GM11168 (cell line): ENCODE data around the gene LIPI.
"Not testable (repeated sequence)": the region's sequence is repeated elsewhere in the genome, so short reads cannot be mapped to it uniquely, and the experiment has no call there.

Experiments used
- in situ Hi-C: fragments of 300-500 bp; cut with MboI; formaldehyde crosslinking; loops from one replicate; pipeline ENCODE4 v1.12.0; 2022; ENCODE audit warnings: low sequenced_read_pairs; ENCODE audit not compliant: unreplicated experiment

Gene LIPI

DNA sequence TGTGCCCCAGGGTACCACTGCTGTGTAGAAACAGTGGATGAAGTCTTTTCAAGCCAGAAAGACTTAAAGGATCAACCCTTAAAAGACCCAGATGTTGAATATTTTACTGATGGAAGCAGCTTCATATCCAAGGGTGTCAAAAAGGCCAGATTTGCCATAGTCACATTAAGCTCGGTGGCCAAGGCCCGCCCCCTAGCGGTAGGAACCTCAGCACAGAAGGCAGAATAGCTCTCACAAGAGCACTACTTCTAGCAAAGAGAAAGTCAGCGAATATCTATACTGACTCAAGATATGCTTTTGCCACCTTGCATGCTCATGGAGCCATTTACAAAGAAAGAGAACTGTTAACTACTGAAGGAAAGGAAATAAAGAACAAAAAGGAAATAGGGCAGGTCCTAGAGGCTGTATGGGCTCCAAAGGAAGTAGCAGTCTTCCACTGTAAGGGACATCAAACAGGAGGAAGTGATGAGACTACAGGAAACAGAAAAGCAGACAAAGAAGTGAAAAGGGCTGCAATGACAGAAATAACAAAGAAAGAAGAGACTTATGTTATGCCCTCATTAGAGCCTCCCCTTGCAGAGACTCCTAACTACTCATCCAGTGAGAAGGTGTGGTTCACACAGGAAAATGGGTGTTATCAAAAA is 90.5 kb downstream of the LIPI start:
- in situ Hi-C loops: no loop called here

DNA sequence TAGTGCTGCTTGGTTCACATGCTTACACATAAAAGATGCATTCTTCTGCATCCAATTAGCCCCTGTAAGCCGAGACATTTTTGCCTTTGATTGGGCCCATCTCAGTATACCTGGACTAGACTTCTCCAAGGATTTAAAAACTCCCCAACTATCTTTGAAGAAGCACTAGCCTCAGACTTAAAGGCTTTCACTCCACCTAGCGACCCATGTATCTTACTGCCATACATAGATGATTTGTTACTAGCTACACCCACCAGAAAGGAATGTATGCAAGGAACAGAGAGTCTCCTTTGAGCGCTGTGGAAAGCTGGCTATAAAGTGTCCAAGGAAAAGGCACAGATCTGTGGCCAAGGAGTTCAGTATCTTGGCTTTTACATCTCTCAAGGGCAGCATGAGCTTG is 91.7 kb downstream of the LIPI start:
- in situ Hi-C loops: no loop called here

DNA sequence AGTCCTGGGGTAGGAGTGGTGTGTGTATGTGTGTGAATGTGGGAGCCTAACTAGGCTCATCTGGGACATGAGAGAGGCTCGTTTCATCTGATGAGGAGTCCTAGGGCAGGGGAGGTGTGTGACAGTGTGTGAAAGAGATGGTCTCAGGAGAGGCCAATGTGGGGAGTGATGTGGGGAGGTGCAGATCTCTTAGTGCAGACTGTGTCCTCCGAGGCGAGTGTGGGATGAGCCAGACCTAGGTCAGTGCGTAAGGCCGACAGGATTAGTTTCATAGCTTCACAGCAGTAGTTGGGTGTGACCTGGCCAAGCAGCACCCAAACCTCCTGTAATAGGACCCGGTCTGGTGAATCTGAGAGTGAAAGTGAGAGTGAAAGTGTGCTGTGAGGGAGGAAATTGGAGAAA is 94.7 kb downstream of the LIPI start:
- in situ Hi-C loops: no loop called here

DNA sequence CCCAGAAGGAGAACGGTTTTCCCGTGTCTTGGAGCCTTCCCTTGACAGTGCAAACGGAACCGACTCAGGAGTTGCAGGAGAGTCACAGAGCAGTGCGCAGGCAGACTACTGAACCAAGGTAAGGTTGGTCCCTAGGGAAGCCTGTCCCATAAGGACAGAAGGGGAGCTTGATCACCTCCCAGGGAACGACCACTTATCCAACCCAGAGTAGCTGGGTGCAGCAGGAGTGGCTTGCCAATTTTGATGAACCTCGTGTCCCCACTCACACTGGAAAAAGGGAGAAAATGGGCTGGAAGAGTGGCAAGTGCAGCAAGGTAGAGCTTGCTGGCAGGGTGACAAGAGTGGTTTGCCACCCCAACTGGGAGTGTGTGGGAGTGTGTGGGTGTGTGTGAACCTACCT is 95.1 kb downstream of the LIPI start:
- in situ Hi-C loops: no loop called here

DNA sequence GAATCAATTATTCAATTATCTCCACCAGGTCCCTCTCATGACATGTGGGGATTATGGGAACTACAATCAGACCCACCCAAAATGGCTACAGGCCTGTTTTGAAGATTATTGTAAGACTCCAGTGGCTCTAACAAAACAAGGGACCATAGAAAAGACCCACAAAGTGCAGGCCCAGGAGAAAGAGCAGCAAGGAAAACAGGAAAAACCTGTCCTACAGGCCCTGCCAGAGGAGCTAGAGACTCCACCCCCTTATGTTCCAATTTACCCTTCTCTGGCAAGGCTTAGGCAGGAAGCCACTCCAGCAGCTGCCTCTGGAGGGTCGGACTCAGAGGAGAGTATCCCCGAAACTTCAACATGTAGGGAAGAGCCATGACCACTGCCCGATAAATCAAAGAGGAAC is 96.5 kb downstream of the LIPI start:
- in situ Hi-C loops: no loop called here

DNA sequence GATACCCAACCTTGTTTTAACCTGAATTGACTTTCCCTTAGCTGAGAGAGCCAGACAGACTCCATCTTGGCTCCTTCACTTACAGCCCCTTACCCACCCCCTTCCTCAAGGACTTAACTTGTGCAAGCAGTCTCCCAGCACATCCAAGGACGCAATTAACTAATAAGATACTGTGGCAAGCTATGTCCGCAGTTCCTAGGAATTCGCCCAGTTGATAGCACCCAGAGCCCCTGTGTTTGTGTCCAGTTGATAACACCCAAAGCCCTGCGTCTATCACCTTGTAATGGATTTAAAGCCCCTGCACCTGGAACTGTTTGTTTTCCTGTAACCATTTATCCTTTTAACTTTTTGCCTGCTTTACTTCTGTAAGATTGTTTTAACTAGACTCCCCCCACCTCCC is 106.2 kb downstream of the LIPI start:
- in situ Hi-C loops: not testable (repeated sequence)

DNA sequence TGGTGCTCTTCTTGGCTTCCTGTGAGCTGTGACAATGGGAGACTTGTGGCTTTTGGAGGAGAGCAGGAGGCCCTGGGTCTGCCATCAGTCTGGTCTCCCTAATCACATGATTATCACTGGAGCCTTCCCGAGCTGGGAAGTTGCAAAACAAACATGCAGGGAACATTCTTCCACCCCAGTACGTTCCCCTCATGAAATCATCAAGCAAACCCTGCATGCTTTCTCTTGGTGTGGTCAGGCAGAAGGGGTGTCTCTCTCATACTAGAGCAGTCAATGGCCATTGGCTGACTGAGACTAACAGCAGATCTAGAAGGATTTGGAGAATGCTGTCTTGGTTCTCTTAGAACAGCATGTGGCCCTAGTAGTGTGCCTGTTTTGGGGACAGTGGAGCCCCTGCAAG is 111.2 kb downstream of the LIPI start:
- in situ Hi-C loops: no loop called here

DNA sequence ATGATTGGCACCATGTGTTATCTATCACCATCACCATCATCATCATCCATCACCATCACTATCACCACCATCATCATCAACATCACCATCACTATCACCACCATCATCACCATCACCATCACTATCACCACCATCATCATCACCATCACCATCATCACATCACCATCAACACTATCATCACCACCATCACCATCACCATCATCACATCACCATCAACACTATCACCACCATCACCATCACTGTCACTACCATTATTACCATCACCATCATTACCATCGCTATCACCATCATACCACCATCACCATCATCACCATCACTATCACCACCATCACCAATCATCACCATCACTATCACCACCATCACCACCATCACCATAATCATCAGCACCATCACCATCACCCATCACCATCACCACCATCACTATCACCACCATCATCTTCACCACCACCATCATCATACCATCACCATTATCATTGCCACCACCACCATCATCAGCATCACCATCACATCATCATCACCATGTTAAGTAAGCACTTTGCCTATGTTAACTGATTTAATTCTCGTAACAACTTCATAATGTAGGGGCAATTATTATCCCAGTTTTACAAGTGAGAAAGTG is 112.8 kb downstream of the LIPI start:
- in situ Hi-C loops: no loop called here

DNA sequence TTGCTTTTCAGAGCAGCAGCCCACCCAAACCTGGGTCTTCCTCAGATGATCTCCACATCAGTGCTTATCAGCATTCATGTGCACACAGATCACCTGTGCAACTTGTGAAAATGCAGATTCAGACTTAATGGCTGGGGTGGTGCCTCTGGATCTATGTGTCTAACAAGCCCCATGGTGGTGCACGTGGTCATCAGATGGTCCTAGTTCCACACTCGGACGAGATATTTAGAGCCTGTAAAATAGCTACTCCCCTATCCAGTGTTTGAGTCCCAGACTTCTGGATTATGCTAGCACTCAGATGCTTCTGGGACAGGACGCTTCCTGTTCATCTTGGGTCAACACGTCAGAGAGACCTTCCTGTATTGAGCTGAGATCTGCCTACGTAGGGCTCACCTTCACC is 114.2 kb downstream of the LIPI start:
- in situ Hi-C loops: no loop called here

DNA sequence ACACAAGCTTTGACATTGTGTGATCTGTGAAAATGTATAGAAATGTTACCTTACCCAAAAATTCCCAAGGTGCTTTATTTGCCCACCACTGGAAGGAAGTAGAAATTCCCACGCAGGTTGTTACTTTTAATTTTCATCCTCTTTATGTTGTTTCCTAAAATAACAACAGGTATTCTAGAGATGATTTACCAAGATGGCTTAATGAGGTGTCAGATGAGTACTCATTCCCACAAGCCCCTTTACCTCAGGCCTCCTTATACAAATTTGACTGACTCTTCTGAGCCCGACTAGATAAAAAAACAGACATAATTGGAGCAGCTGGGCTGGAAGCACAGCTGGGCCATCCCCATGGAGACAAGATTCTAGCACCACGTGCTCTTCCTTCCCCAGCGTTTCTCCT is 114.6 kb downstream of the LIPI start:
- in situ Hi-C loops: no loop called here

DNA sequence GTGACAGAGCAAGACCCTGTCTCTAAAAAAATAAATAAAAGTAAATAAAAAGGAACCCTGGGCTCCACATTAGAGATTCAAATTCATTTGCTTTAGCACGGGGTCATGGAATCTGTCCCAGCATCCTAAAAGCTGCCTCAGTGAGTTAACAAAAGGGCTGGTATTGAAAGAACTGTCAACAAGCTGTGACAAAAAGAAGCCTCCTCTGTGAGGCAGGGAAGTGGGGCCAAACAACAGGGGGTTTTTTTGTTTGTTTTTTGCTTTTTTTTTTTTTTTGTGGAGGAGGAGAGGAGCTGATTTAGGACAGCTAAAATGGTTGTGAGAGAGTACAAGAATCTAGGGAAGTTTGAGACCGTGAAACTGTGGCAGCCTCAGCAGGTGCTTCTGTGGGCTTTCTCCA is 115.7 kb downstream of the LIPI start:
- in situ Hi-C loops: no loop called here

DNA sequence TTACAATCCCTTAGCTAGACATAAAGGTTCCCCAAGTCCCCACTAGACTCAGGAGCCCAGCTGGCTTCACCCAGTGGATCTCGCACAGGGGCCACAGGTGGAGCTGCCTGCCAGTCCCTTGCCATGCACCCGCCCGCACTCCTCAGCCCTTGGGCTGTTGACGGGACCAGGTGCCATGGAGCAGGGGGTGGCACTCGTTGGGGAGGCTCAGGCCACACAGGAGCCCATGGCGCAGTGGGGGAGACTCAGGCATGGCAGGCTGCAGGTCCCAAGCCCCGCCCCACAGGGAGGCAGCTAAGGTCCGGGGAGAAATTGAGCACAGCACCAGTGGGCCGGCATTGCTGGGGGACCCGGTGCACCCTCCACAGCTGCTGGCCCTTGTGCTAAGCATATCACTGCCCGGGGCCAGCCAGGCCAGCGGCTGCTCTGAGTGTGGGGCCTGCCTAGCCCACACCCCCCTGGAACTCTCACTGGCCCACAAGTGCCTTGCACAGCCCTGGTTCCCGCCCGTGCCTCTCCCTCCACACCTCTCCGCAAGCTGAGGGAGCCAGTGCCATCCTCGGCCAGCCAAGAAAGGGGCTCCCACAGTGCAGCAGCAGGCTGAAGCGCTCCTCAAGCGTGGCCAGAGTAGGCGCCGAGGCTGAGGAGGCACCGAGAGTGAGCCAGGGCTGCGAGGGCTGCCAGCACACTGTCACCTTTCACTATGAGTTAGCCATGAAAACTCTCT is 117.8 kb downstream of the LIPI start:
- in situ Hi-C loops: no loop called here

DNA sequence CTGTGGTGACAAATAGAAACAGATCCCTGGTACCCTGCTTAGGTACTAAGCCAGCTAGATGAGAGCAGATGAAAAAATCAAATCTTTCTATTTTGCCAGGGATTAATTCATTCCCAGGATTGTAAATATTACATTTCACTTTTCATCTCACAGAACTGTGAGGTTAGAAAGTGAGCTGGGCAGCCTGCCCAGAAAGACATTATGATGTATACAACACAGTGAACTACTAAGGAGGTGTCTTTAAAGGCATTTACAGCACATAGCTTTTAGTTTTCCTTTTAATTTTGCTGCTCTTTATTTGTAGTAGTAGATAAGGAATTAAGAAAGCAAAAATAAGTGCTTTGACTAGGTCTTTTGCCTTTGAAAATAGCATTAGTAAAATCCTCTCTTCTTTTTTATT is 120.6 kb downstream of the LIPI start:
- in situ Hi-C loops: not testable (repeated sequence)

DNA sequence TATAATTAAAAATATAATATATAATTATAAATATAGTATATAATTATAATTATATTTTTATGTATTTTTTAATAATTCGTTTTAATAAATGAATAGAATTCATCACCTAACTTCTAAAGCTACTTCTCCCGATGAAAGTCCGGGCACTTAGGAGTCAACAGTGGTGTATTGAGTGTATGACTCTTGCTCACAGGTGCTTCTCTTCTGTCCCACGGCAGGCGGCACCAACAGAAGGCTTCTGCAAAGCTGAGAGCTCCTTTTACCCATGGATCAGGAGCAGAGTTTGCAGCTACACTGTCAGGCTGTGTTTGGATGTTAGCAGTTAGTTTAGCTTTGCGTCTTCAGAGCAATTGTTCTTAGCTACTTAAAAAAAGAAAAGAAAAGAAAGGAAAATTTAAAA is 122.4 kb downstream of the LIPI start:
- in situ Hi-C loops: no loop called here

DNA sequence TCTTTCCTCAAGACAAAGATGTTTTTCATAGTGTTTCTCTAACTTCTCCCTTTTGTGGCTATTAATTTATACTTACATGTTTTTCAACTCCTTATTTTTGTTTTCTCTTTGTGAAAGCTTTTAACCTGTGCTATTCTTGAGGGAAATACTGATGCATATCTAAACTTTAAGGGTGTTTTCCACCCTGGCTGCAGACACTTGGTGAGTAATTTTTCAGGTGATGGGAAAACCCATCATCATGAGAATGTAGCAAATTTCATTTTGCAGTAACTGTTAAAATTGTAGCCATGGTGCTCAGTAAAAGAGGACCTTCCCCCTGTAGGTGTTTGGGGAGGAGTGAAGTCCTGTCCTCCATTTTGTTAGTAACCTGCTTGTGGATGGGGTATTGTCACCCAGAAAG is 124.2 kb downstream of the LIPI start:
- in situ Hi-C loops: no loop called here

DNA sequence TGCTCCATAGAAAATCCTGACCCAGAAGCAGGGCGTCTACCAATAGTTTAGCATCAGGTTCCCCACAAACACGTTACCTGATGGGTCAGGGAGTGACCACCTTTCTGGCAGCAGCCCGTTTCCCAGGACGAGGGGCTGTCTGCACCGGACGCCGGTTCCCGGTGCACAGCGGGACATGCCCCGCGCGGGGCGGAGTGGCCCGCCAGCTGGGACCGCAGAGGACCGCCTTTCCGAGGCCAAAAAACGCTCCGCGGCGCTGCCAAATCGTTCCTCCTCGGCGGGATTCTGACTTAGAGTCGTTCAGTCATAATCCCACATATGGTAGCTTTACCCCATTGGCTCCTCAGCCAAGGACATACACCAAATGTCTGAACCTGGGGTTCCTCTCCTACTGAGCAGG is 126.1 kb downstream of the LIPI start:
- in situ Hi-C loops: no loop called here

DNA sequence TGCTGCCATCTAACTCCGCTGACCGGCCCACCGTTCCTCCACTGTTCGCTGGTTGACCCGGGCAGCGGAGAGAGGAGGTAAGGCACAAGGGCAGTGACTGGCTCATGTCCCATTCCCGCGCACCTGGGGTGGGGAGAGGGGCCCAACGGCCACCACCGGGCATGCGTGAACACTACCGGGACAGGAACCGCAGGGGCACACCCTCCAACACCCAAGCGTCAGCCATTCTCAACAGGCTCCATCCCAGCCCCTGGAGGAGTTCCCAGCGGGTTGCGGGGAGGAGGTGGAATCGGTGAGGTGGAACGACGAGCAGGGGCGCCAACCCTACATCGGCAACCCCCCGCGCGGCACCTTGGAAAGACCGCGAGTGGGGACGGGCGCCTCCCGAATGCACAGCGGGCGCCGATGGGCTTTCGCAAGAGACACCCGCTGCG is 126.7 kb downstream of the LIPI start:
- in situ Hi-C loops: no loop called here

DNA sequence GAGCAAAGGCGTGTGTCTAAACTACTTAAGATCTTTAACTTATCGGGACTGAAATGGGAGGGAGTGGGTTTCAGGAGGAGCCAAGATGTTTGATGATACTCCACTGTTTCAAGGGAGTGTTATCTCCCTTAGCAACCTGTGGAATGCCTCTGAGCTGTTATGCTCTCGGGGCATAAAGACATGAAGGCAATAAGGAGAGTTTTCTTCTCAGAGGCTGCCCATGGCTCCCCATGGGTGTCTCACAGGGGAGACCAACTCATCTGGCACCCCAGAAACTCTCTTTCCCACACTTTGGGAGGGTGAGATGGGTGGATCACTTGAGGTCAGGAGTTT is 130.0 kb downstream of the LIPI start:
- in situ Hi-C loops: no loop called here

DNA sequence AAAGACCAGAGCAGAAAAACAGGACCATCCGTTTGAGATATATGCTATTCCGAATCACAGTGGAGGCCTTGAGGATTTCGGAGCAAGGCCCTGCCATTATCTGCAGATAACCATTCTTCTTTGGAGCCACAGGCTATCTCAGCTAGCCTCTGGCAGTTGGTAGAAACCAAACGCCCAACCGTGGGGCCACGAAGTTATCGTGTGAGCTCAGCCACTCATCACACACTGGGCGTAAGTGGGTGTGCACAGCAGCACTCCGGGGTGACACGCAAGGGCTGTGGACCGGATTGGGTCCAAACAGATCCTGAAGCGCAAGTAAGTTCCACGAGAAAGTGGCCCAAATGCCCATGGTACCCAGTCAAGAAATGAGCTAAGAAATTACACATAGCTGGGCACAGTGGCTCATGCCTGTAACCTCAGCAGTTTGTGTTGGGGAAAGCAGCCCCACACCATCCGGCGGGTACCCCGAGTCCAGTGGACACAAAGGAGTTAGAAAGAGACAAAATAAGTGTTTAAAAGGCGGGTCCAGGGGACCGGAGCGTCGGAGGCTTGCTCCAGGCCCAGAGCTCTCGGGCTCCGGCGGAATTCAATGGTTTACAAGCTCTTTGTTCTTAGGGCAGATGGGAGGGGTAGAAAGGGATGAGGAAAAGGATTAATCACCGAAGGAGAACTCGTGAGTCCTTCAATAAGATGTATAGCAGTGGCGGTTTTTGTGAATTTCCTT is 130.6 kb downstream of the LIPI start:
- in situ Hi-C loops: no loop called here

DNA sequence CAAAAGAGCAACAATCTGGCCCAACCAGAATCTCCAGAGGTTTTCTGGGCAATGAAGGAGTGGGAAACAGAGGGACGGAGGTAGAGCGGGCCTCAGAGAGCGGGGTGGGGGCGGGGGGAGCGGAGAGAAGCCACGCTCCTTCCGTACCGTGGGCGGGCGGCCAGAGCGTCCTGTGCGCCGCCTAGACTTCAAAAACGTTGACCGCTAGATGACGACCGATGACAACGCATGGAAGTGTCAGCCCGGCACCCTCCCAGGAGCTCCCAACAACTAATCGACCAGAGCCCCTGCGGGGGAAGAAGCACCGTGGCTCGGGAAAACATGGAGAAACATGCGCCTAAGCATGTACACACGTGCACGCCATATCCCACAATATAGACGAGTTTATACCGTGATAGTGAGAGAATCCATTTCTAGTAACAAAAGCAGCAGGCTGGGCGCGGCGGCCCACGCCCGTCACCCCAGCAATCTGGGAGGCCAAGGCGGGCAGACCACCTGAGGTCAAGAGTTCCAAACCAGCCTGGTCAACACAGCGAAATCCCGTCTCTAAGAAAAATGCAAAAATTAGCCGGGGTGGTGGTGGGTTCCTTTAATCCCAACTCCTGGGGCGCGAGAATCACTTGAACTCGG is 131.9 kb downstream of the LIPI start:
- in situ Hi-C loops: no loop called here
